IMR-90 (cell line): ENCODE results near the gene GRID1.

Experiments
- BHLHE40 ChIP-seq: fragments of 150-350 bp; IDR thresholded peaks from 2 replicates; pipeline ENCODE4 v1.6.1; 2016; ENCODE audit warnings: mild to moderate bottlenecking, low read depth, low read length
- CEBPB ChIP-seq: IDR thresholded peaks from 2 replicates; pipeline ENCODE4 v1.6.1; 2012; ENCODE audit warnings: low read depth, low read length, improper control_type of control experiment
- CTCF ChIP-seq: conservative IDR thresholded peaks from 2 replicates; pipeline ENCODE4 v1.5.1; 2012; ENCODE audit warnings: mild to moderate bottlenecking, low read depth, low read length, improper control_type of control experiment
- FOS ChIP-seq: fragments of 150-350 bp; IDR thresholded peaks from 2 replicates; pipeline ENCODE4 v1.6.1; 2016; ENCODE audit warnings: low read depth, low read length
- MAFK ChIP-seq: IDR thresholded peaks from 2 replicates; pipeline ENCODE4 v1.6.1; 2012; ENCODE audit warnings: low read depth, low read length, improper control_type of control experiment
- MAZ ChIP-seq: IDR thresholded peaks from 2 replicates; pipeline ENCODE4 v1.6.1; 2012; ENCODE audit warnings: low read depth, mild to moderate bottlenecking, low read length, improper control_type of control experiment, moderate library complexity, borderline replicate concordance
- MXI1 ChIP-seq: IDR thresholded peaks from 2 replicates; pipeline ENCODE4 v1.6.1; 2012; ENCODE audit warnings: low read depth, mild to moderate bottlenecking, low read length, moderate library complexity, borderline replicate concordance
- POLR2A ChIP-seq: IDR thresholded peaks from 2 replicates; pipeline ENCODE4 v1.6.1; 2012; ENCODE audit warnings: mild to moderate bottlenecking, low read depth, low read length
- RAD21 ChIP-seq: IDR thresholded peaks from 2 replicates; pipeline ENCODE4 v1.6.1; 2012; ENCODE audit warnings: low read length, improper control_type of control experiment
- RFX5 ChIP-seq: IDR thresholded peaks from 2 replicates; pipeline ENCODE4 v1.8.0; 2012; ENCODE audit warnings: low read depth, mild to moderate bottlenecking, low read length, moderate library complexity
- SMC3 ChIP-seq: fragments of 150-350 bp; IDR thresholded peaks from 2 replicates; pipeline ENCODE4 v1.6.1; 2016; ENCODE audit warnings: low read depth, mild to moderate bottlenecking, antibody characterized with exemption, low read length, moderate library complexity

- TF ChIP-seq MAFK (no peak), MXI1 (no peak), CTCF (no peak), POLR2A (no peak), MAZ (no peak), BHLHE40 (no peak), CEBPB (no peak), RFX5 (no peak), RAD21 (no peak), SMC3 (no peak), FOS (no peak)
Measured at GRCh38 chr10:86128360-86128759, 238.2 kb downstream of the GRID1 start.
